H9 (cell line): ENCODE measurements around the gene ZNF184. TPM values are rescaled to one million over a fixed set of nuclear protein-coding genes. Genes with fewer than 3 reads are reported as not detected.

ENCODE experiments used
- DNase-seq: peaks from one replicate; pipeline ENCODE4 v3.0.0-alpha.2; 2017
- H2AFZ ChIP-seq: one replicate; pipeline ENCODE4 v1.6.1; 2013; ENCODE audit warnings: mild to moderate bottlenecking, low read length, control low read depth, moderate library complexity
- H2AK5ac ChIP-seq: 2 replicates; pipeline ENCODE4 v1.6.1; 2013; ENCODE audit warnings: low read length, control low read depth, mixed read lengths; ENCODE audit not compliant: insufficient read length
- H2BK120ac ChIP-seq: one replicate; pipeline ENCODE4 v1.6.1; 2013; ENCODE audit warnings: low read depth, mild to moderate bottlenecking, low read length, control low read depth, inconsistent platforms; ENCODE audit not compliant: poor library complexity, severe bottlenecking
- H2BK12ac ChIP-seq: 2 replicates; pipeline ENCODE4 v1.6.1; 2013; ENCODE audit warnings: low read length, control low read depth, mixed read lengths, low read depth; ENCODE audit not compliant: insufficient read length
- H2BK15ac ChIP-seq: 2 replicates; pipeline ENCODE4 v1.6.1; 2013; ENCODE audit warnings: low read depth, low read length, control low read depth
- H2BK20ac ChIP-seq: one replicate; pipeline ENCODE4 v1.6.1; 2013; ENCODE audit warnings: low read depth, mild to moderate bottlenecking, low read length, control low read depth, inconsistent platforms; ENCODE audit not compliant: poor library complexity, severe bottlenecking
- H2BK5ac ChIP-seq: 2 replicates; pipeline ENCODE4 v1.6.1; 2013; ENCODE audit warnings: low read length, control low read depth, mixed read lengths; ENCODE audit not compliant: insufficient read length
- H3K14ac ChIP-seq: 2 replicates; pipeline ENCODE4 v1.6.1; 2013; ENCODE audit warnings: low read length, control low read depth; ENCODE audit not compliant: insufficient read depth
- H3K18ac ChIP-seq: 2 replicates; pipeline ENCODE4 v1.6.1; 2013; ENCODE audit warnings: low read depth, mild to moderate bottlenecking, mixed read lengths, low read length, control low read depth; ENCODE audit not compliant: insufficient read length
- H3K23ac ChIP-seq: 2 replicates; pipeline ENCODE4 v1.6.1; 2013; ENCODE audit warnings: low read length, control low read depth, mixed read lengths, low read depth; ENCODE audit not compliant: insufficient read length
- H3K23me2 ChIP-seq: 2 replicates; pipeline ENCODE4 v1.6.1; 2013; ENCODE audit warnings: low read depth, mild to moderate bottlenecking, mixed read lengths, low read length, control low read depth; ENCODE audit not compliant: insufficient read length, poor library complexity, severe bottlenecking
- H3K27ac ChIP-seq: 2 replicates; pipeline ENCODE4 v1.5.1; 2013; ENCODE audit warnings: low read length, control low read depth, mixed read lengths, low read depth; ENCODE audit not compliant: insufficient read length
- H3K27me3 ChIP-seq: 2 replicates; pipeline ENCODE4 v1.6.1; 2013; ENCODE audit warnings: low read length, control low read depth, inconsistent platforms; ENCODE audit not compliant: insufficient read depth
- H3K4ac ChIP-seq: 2 replicates; pipeline ENCODE4 v1.6.1; 2013; ENCODE audit warnings: low read depth, mild to moderate bottlenecking, control low read depth, inconsistent platforms, low read length, moderate library complexity
- H3K4me1 ChIP-seq: 2 replicates; pipeline ENCODE4 v1.6.1; 2013; ENCODE audit warnings: low read length, control low read depth, inconsistent platforms; ENCODE audit not compliant: insufficient read depth
- H3K4me2 ChIP-seq: 2 replicates; pipeline ENCODE4 v1.6.1; 2013; ENCODE audit warnings: low read length, control low read depth, mixed read lengths; ENCODE audit not compliant: insufficient read length, insufficient read depth
- H3K56ac ChIP-seq: 2 replicates; pipeline ENCODE4 v1.6.1; 2013; ENCODE audit warnings: low read depth, mild to moderate bottlenecking, mixed read lengths, low read length, control low read depth; ENCODE audit not compliant: insufficient read length
- H3K79me1 ChIP-seq: 2 replicates; pipeline ENCODE4 v1.6.1; 2013; ENCODE audit warnings: low read depth, mild to moderate bottlenecking, moderate library complexity, low read length, control low read depth, inconsistent platforms; ENCODE audit not compliant: insufficient read depth, poor library complexity, severe bottlenecking
- H3K79me2 ChIP-seq: 2 replicates; pipeline ENCODE4 v1.6.1; 2013; ENCODE audit warnings: low read length, control low read depth, inconsistent platforms; ENCODE audit not compliant: insufficient read depth
- H3K9ac ChIP-seq: 2 replicates; pipeline ENCODE4 v1.6.1; 2013; ENCODE audit warnings: low read length, control low read depth, mixed read lengths; ENCODE audit not compliant: insufficient read length; ENCODE audit errors: extremely low read depth
- H3K9me3 ChIP-seq: one replicate; pipeline ENCODE4 v1.6.1; 2013; ENCODE audit warnings: low read depth, low read length, inconsistent platforms; ENCODE audit not compliant: control insufficient read depth
- H3T11ph ChIP-seq: one replicate; pipeline ENCODE4 v1.6.1; 2013; ENCODE audit warnings: mild to moderate bottlenecking, low read length, control low read depth, inconsistent platforms
- H4K20me1 ChIP-seq: one replicate; pipeline ENCODE4 v1.6.1; 2013; ENCODE audit not compliant: control insufficient read depth, insufficient read length, insufficient read depth
- H4K5ac ChIP-seq: 2 replicates; pipeline ENCODE4 v1.6.1; 2013; ENCODE audit warnings: low read depth, mild to moderate bottlenecking, mixed read lengths, low read length, control low read depth; ENCODE audit not compliant: insufficient read length
- H4K8ac ChIP-seq: replicated peaks from 2 replicates; pipeline ENCODE4 v1.6.1; 2013; ENCODE audit warnings: low read length, control low read depth, mixed read lengths, low read depth; ENCODE audit not compliant: insufficient read length
- H4K91ac ChIP-seq: 2 replicates; pipeline ENCODE4 v1.6.1; 2013; ENCODE audit warnings: low read depth, mild to moderate bottlenecking, moderate library complexity, mixed read lengths, low read length, control low read depth; ENCODE audit not compliant: insufficient read length
- H3K27ac Mint-ChIP-seq, 3 experiments: 2 replicates in 2 of 3; 3 replicates in 1 of 3; pipeline ENCODE4 v1.8.0; 2020 to 2021; ENCODE audit warnings: mixed read lengths in 3 of 3, mild to moderate bottlenecking in 1 of 3, moderate library complexity in 1 of 3
- H3K27me3 Mint-ChIP-seq: 2 replicates; pipeline ENCODE4 v1.8.0; 2021; ENCODE audit warnings: low read depth, mild to moderate bottlenecking, moderate library complexity, mixed read lengths
- H3K36me3 Mint-ChIP-seq, 3 experiments: 2 replicates in 2 of 3; 3 replicates in 1 of 3; pipeline ENCODE4 v1.8.0; 2020 to 2021; ENCODE audit warnings: low read depth in 3 of 3, mixed read lengths in 3 of 3; ENCODE audit not compliant: insufficient read depth in 1 of 3
- H3K4me1 Mint-ChIP-seq, 2 experiments: 2 replicates each; pipeline ENCODE4 v1.8.0; 2020; ENCODE audit warnings: mixed read lengths in 2 of 2
- H3K4me3 Mint-ChIP-seq, 2 experiments: 2 replicates in 1 of 2; 3 replicates in 1 of 2; pipeline ENCODE4 v1.8.0; 2020 to 2021; ENCODE audit warnings: mild to moderate bottlenecking in 2 of 2, mixed read lengths in 2 of 2, moderate library complexity in 1 of 2
- H3K9me3 Mint-ChIP-seq, 2 experiments: 2 replicates in 1 of 2; 3 replicates in 1 of 2; pipeline ENCODE4 v1.8.0; 2020; ENCODE audit warnings: mild to moderate bottlenecking in 2 of 2, mixed read lengths in 2 of 2, moderate library complexity in 1 of 2
- CTCF ChIP-seq: fragments of 200-600 bp; sonication (generic); conservative IDR thresholded peaks from 3 replicates; pipeline ENCODE4 v1.8.0; 2021; ENCODE audit warnings: antibody characterized with exemption, mild to moderate bottlenecking
- WGBS: extraction: QIAGEN DNeasy Blood & Tissue Kit; methylation state at CpG from one replicate; pipeline ENCODE4 v1.1.7; 2013; ENCODE audit warnings: missing lambda C conversion rate, low lambda C conversion rate, mixed read lengths; ENCODE audit not compliant: insufficient read length; ENCODE audit errors: extremely low coverage; 5-methylcytosine and 5-hydroxymethylcytosine counted together
- total RNA-seq: library from RNA; stranded (reverse); gene quantifications from 2 replicates; pipeline ENCODE4 v1.2.1, GENCODE V29; 2021

Gene ZNF184
- total RNA-seq, 1 experiment from 2014 or later, result 6.3 TPM

GRCh38 chr6:27400877-27401642 lies 71.8 kb downstream of the ZNF184 start:
- Histone ChIP-seq H3K79me1 (no peaks in the 10 kb centered on the region), H2AK5ac (no peak overlapping the region), H4K5ac (no peak overlapping the region), H2BK5ac (no peak overlapping the region), H2BK20ac (no peak overlapping the region), H4K8ac (no peak overlapping the region), H3K9ac (no peak overlapping the region), H3K9me3 (peaks cover 48% of the 10 kb centered on the region), H2AFZ (no peak overlapping the region), H3K18ac (no peak overlapping the region), H4K91ac (no peak overlapping the region), H3K27me3 (no peaks in the 10 kb centered on the region), H3K4ac (no peak overlapping the region), H4K20me1 (no peaks in the 10 kb centered on the region), H3K14ac (no peak overlapping the region), H3K79me2 (no peaks in the 10 kb centered on the region), H2BK12ac (no peak overlapping the region), H3K4me1 (no peaks in the 10 kb centered on the region), H3K27ac (no peak overlapping the region), H3K56ac (no peak overlapping the region), H3K23ac (no peak overlapping the region), H2BK15ac (no peak overlapping the region), H2BK120ac (no peak overlapping the region), H3K23me2 (no peaks in the 10 kb centered on the region), H3T11ph (no peak overlapping the region), H3K4me2 (no peak overlapping the region)
- TF ChIP-seq CTCF, result no peak
- H3K9me3 Mint-ChIP-seq, result peaks cover 62 to 66% of the 10 kb centered on the region in 2 experiments
- H3K27ac Mint-ChIP-seq, result no peak overlapping the region
- 100% methylated on average over 2 of the region's 16 CpGs for WGBS
- no peak for DNase-seq
- H3K4me1 Mint-ChIP-seq, result no peaks in the 10 kb centered on the region
- no peak overlapping the region for H3K4me3 Mint-ChIP-seq
- H3K27me3 Mint-ChIP-seq, result no peaks in the 10 kb centered on the region
- H3K36me3 Mint-ChIP-seq, result peaks cover 62 to 70% (median 67%) of the 10 kb centered on the region in 3 experiments

Other genes with a start within 250 kb of the ZNF184 start
- 14.8 and 17.7 TPM in 2 replicates for gene PRSS16, start 225.4 kb downstream of the ZNF184 start, total RNA-seq
- not detected in 2 replicates for gene POM121L2, start 160.8 kb downstream of the ZNF184 start, total RNA-seq
- gene ZNF391, start 84.3 kb downstream of the ZNF184 start, total RNA-seq, result 4.4 and 5.4 TPM in 2 replicates